Activated T-helper 1 cell treated with Interleukin-2 at 50 U/mL for 16 hours (primary cell): ENCODE data around the gene CCDC74B.
A peak's percentile ranks its signal among the peaks of the same experiment; 100 is the strongest.
"Not testable (repeated sequence)": the region's sequence is repeated elsewhere in the genome, so short reads cannot be mapped to it uniquely, and the experiment has no call there.

ENCODE experiments used
- DNase-seq: peaks from one replicate; pipeline ENCODE4 v3.0.0-alpha.2; 2020; ENCODE audit warnings: low read depth

The CCDC74B gene

GRCh38 chr2:130145006-130145414 is at the start of gene CCDC74B:
Gene CCDC74B, minus strand, starts transcription at chr2:130145112. Its CDS starts 116 bp downstream, at chr2:130144996.
- DNase-seq = peak; percentile 33

- DNase-seq = not testable (repeated sequence)
These were observed 48.9 kb upstream of the CCDC74B start for GRCh38 chr2:130193824-130194223.

GRCh38 chr2:130192451-130192850 is 47.5 kb upstream of the CCDC74B start:
- DNase-seq = not testable (repeated sequence)

- DNase-seq = not testable (repeated sequence)
These were observed 46.4 kb upstream of the CCDC74B start for GRCh38 chr2:130191319-130191718.

GRCh38 chr2:130190237-130190636 is 45.3 kb upstream of the CCDC74B start:
- DNase-seq = no peak

GRCh38 chr2:130188958-130189357 is 44.0 kb upstream of the CCDC74B start:
- not testable (repeated sequence) for DNase-seq

- not testable (repeated sequence) for DNase-seq
These were observed 43.2 kb upstream of the CCDC74B start for GRCh38 chr2:130187859-130188792.

- DNase-seq = no peak
These were observed 42.4 kb upstream of the CCDC74B start for GRCh38 chr2:130187268-130187667.

- DNase-seq = no peak
These were observed 41.5 kb upstream of the CCDC74B start for GRCh38 chr2:130186391-130186790.

GRCh38 chr2:130185896-130186295 is 41.0 kb upstream of the CCDC74B start:
- DNase-seq = no peak

GRCh38 chr2:130185436-130185835 is 40.5 kb upstream of the CCDC74B start:
- no peak for DNase-seq

- DNase-seq = no peak
These were observed 38.8 kb upstream of the CCDC74B start for GRCh38 chr2:130183512-130184373.

- not testable (repeated sequence) for DNase-seq
These were observed 38.1 kb upstream of the CCDC74B start for GRCh38 chr2:130182826-130183511.

- peak; percentile 88 for DNase-seq
These were observed 37.2 kb upstream of the CCDC74B start, which contains the start of gene MZT2B for GRCh38 chr2:130181880-130182682. Gene MZT2B, plus strand, starts transcription at chr2:130182262. Its CDS starts 21 bp downstream, at chr2:130182283.

GRCh38 chr2:130181325-130181879 is 36.5 kb upstream of the CCDC74B start, which contains the start of gene SMPD4:
Gene SMPD4, minus strand, starts transcription at chr2:130181602. Its CDS starts 5,010 bp downstream, at chr2:130176592.
- peak; percentile 97 for DNase-seq

GRCh38 chr2:130180404-130181324 is 35.8 kb upstream of the CCDC74B start:
- not testable (repeated sequence) for DNase-seq

- not testable (repeated sequence) for DNase-seq
These were observed 30.0 kb upstream of the CCDC74B start for GRCh38 chr2:130174866-130175265.

- no peak for DNase-seq
These were observed 25.0 kb upstream of the CCDC74B start for GRCh38 chr2:130169896-130170295.

- not testable (repeated sequence) for DNase-seq
These were observed 24.3 kb upstream of the CCDC74B start for GRCh38 chr2:130169163-130169562.
